GM21717 (cell line): Measurements from ENCODE around the gene ABHD8.

Experiments used
- ATAC-seq: cut with Tn5 transposase; IDR thresholded peaks from one replicate; pipeline ENCODE4 v1.9.1; 2021; ENCODE audit warnings: mild to moderate bottlenecking, moderate library complexity; ENCODE audit not compliant: unreplicated experiment

Gene ABHD8

GRCh38 chr19:17243830-17244617, 59.2 kb downstream of the ABHD8 start:
- no peak for ATAC-seq

GRCh38 chr19:17243211-17243829, 59.9 kb downstream of the ABHD8 start:
- no peak for ATAC-seq

GRCh38 chr19:17242431-17243208, 60.6 kb downstream of the ABHD8 start:
- ATAC-seq: no peak
